ENCODE results near the gene IPCEF1.

- TF ChIP-seq, protein P1, sequence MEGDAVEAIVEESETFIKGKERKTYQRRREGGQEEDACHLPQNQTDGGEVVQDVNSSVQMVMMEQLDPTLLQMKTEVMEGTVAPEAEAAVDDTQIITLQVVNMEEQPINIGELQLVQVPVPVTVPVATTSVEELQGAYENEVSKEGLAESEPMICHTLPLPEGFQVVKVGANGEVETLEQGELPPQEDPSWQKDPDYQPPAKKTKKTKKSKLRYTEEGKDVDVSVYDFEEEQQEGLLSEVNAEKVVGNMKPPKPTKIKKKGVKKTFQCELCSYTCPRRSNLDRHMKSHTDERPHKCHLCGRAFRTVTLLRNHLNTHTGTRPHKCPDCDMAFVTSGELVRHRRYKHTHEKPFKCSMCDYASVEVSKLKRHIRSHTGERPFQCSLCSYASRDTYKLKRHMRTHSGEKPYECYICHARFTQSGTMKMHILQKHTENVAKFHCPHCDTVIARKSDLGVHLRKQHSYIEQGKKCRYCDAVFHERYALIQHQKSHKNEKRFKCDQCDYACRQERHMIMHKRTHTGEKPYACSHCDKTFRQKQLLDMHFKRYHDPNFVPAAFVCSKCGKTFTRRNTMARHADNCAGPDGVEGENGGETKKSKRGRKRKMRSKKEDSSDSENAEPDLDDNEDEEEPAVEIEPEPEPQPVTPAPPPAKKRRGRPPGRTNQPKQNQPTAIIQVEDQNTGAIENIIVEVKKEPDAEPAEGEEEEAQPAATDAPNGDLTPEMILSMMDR (conservative IDR thresholded peaks at IDR 0.05) = no peak
- no peak for TF ChIP-seq ZFX (IDR thresholded peaks at IDR 0.05)
Measured at GRCh38 chr6:154202339-154202738, 154.3 kb downstream of the IPCEF1 start.
